PC-9 (cell line): ENCODE measurements around the gene SLC15A1. TPM values are rescaled to one million over a fixed set of nuclear protein-coding genes. Genes with fewer than 3 reads are reported as not detected.

Experiments
- BruUV-seq: library from RNA; stranded (reverse); fragments of 400-500 nt; replicated peaks from 2 replicates; lab custom pipeline; 2021; lab: Mats Ljungman, UMichigan
- CTCF ChIA-PET: fragments of 300-600 bp; sonication (Branson Sonifier 250); formaldehyde crosslinking; loops from one replicate; lab custom pipeline; 2022; ENCODE audit warnings: antibody characterized with exemption; lab: Charles Lee
- POLR2A ChIA-PET: fragments of 300-600 bp; sonication (Branson Sonifier 250); formaldehyde crosslinking; loops from one replicate; lab custom pipeline; 2022; ENCODE audit warnings: antibody characterized with exemption; ENCODE audit not compliant: unreplicated experiment; lab: Charles Lee
- DNase-seq, 2 experiments: peaks; one replicate each; pipeline versions ENCODE4 v3.0.0 to v3.0.0-alpha.2; 2015 to 2022; ENCODE audit warnings: mixed read lengths in 1 of 2
- H2AFZ ChIP-seq: fragments of 200-600 bp; sonication (generic); 2 replicates; pipeline ENCODE4 v1.8.1; 2017; ENCODE audit warnings: antibody characterized with exemption
- H3F3A ChIP-seq: fragments of 200-600 bp; sonication (generic); 2 replicates; pipeline ENCODE4 v1.8.1; 2017; ENCODE audit warnings: antibody characterized with exemption, mild to moderate bottlenecking, low read depth; ENCODE audit not compliant: insufficient read depth
- H3K27ac ChIP-seq: fragments of 200-600 bp; sonication (generic); 2 replicates; pipeline ENCODE4 v1.6.1; 2016; ENCODE audit warnings: mixed run types
- H3K27me3 ChIP-seq: fragments of 200-600 bp; sonication (generic); 2 replicates; pipeline ENCODE4 v1.6.1; 2016; ENCODE audit warnings: low read depth, mixed run types; ENCODE audit not compliant: insufficient read depth
- H3K36me3 ChIP-seq: fragments of 200-600 bp; sonication (generic); 2 replicates; pipeline ENCODE4 v1.6.1; 2016; ENCODE audit warnings: low read depth, mixed run types
- H3K4me1 ChIP-seq: fragments of 200-600 bp; sonication (generic); replicated peaks from 2 replicates; pipeline ENCODE4 v1.6.1; 2016; ENCODE audit warnings: mixed run types; ENCODE audit not compliant: insufficient read depth
- H3K4me2 ChIP-seq: fragments of 200-600 bp; sonication (generic); 2 replicates; pipeline ENCODE4 v1.6.1; 2017; ENCODE audit warnings: mixed run types
- H3K4me3 ChIP-seq: fragments of 200-600 bp; sonication (generic); 2 replicates; pipeline ENCODE4 v1.6.1; 2016; ENCODE audit warnings: mixed run types
- H3K79me2 ChIP-seq: fragments of 200-600 bp; sonication (generic); 2 replicates; pipeline ENCODE4 v1.6.1; 2017; ENCODE audit warnings: low read depth, mixed run types
- H3K9me2 ChIP-seq: fragments of 200-600 bp; sonication (generic); 2 replicates; pipeline ENCODE4 v1.8.1; 2017; ENCODE audit warnings: mild to moderate bottlenecking; ENCODE audit not compliant: insufficient read depth
- H3K9me3 ChIP-seq: fragments of 200-600 bp; sonication (generic); 2 replicates; pipeline ENCODE4 v1.8.1; 2016; ENCODE audit warnings: low read depth; ENCODE audit not compliant: insufficient read depth
- H4K20me1 ChIP-seq: fragments of 200-600 bp; sonication (generic); 2 replicates; pipeline ENCODE4 v1.8.1; 2017; ENCODE audit not compliant: insufficient read depth
- CTCF ChIP-seq: fragments of 200-600 bp; sonication (generic); conservative IDR thresholded peaks from 2 replicates; pipeline ENCODE4 v1.6.1; 2017; ENCODE audit warnings: mixed run types, antibody characterized with exemption, mild to moderate bottlenecking, moderate library complexity
- EZH2 ChIP-seq: fragments of 200-600 bp; sonication (generic); IDR thresholded peaks from 2 replicates; pipeline ENCODE4 v1.8.0; 2017; ENCODE audit warnings: antibody characterized with exemption, low read depth
- intact Hi-C: fragments of 100-400 bp; cut with micrococcal nuclease; formaldehyde crosslinking; loops from one replicate; pipeline ENCODE4 v1.10.0; 2022; ENCODE audit not compliant: unreplicated experiment
- total RNA-seq: library from RNA; stranded (reverse); gene quantifications from 2 replicates; pipeline ENCODE4 v1.2.3, GENCODE V29; 2021

The SLC15A1 gene
- total RNA-seq, 1 experiment from 2014 or later, result 0.55 TPM

GRCh38 chr13:98664510-98664909, 88.0 kb downstream of the SLC15A1 start:
- Histone ChIP-seq H3K36me3 (no peaks in the 10 kb centered on the region), H3K27me3 (no peaks in the 10 kb centered on the region), H3K4me2 (peak overlapping the region; percentile 39), H4K20me1 (no peaks in the 10 kb centered on the region), H3K9me2 (no peaks in the 10 kb centered on the region), H3F3A (peaks cover 19% of the 10 kb centered on the region; the same call in 1 of the 2 replicates), H3K4me3 (no peak overlapping the region), H2AFZ (no peak overlapping the region), H3K4me1 (peaks cover 27% of the 10 kb centered on the region), H3K79me2 (no peaks in the 10 kb centered on the region), H3K9me3 (no peaks in the 10 kb centered on the region), H3K27ac (peak overlapping the region; percentile 38; the same call in 1 of the 2 replicates)
- DNase-seq, result no peak
- BruUV-seq, result no TSS peak
- ChIA-PET CTCF (no interaction called here), POLR2A (no interaction called here)
- intact Hi-C loops, result no loop called here
- TF ChIP-seq CTCF (no peak), EZH2 (no peak)

- Histone ChIP-seq H3K9me2 (no peaks in the 10 kb centered on the region), H3K36me3 (no peaks in the 10 kb centered on the region), H3K27ac (no peak overlapping the region), H3K4me3 (no peak overlapping the region), H3K79me2 (no peaks in the 10 kb centered on the region), H3K27me3 (no peaks in the 10 kb centered on the region), H3K4me1 (peaks cover 27% of the 10 kb centered on the region), H3K9me3 (no peaks in the 10 kb centered on the region), H3K4me2 (no peak overlapping the region), H2AFZ (no peak overlapping the region), H3F3A (peaks cover 19% of the 10 kb centered on the region; the same call in 1 of the 2 replicates), H4K20me1 (no peaks in the 10 kb centered on the region)
- no peak for TF ChIP-seq CTCF
- no peak for TF ChIP-seq EZH2
- DNase-seq, result peak in 1 of 2 experiments; percentile 25
- CTCF ChIA-PET, result no interaction called here
- intact Hi-C loops, result no loop called here
- POLR2A ChIA-PET, result no interaction called here
- BruUV-seq, result no TSS peak
Observed at GRCh38 chr13:98664047-98664446, 88.4 kb downstream of the SLC15A1 start.

GRCh38 chr13:98658131-98658530, 94.3 kb downstream of the SLC15A1 start:
- Histone ChIP-seq H3K9me2 (no peaks in the 10 kb centered on the region), H3K9me3 (no peaks in the 10 kb centered on the region), H4K20me1 (no peaks in the 10 kb centered on the region), H3K4me1 (peaks cover 2% of the 10 kb centered on the region), H3K4me3 (no peak overlapping the region), H3K36me3 (no peaks in the 10 kb centered on the region), H2AFZ (no peak overlapping the region), H3F3A (no peaks in the 10 kb centered on the region), H3K27ac (no peak overlapping the region), H3K4me2 (no peak overlapping the region), H3K79me2 (no peaks in the 10 kb centered on the region), H3K27me3 (no peaks in the 10 kb centered on the region)
- BruUV-seq, result no TSS peak
- POLR2A ChIA-PET, result no interaction called here
- CTCF ChIA-PET, result no interaction called here
- intact Hi-C loops, result no loop called here
- TF ChIP-seq CTCF (no peak), EZH2 (no peak)
- DNase-seq, result peak in 1 of 2 experiments; percentile 9
